Glutamatergic neuron (in vitro differentiated cells): ENCODE results near the gene GMDS. TPM values are rescaled to one million over a fixed set of nuclear protein-coding genes. Genes with fewer than 3 reads are reported as not detected.

ENCODE experiments used
- DNase-seq: peaks from one replicate; pipeline ENCODE4 v3.0.0; 2022
- H3K27ac Mint-ChIP-seq: one replicate; pipeline ENCODE4 v1.8.0; 2020; ENCODE audit warnings: mild to moderate bottlenecking, mixed read lengths, inconsistent platforms; ENCODE audit not compliant: unreplicated experiment
- H3K27me3 Mint-ChIP-seq: one replicate; pipeline ENCODE4 v1.8.0; 2020; ENCODE audit warnings: mild to moderate bottlenecking, moderate library complexity, mixed read lengths, inconsistent platforms; ENCODE audit not compliant: unreplicated experiment
- H3K36me3 Mint-ChIP-seq: one replicate; pipeline ENCODE4 v1.8.0; 2020; ENCODE audit warnings: mild to moderate bottlenecking, mixed read lengths, inconsistent platforms; ENCODE audit not compliant: unreplicated experiment
- H3K4me1 Mint-ChIP-seq: one replicate; pipeline ENCODE4 v1.8.0; 2020; ENCODE audit warnings: mild to moderate bottlenecking, low read depth, mixed read lengths, inconsistent platforms; ENCODE audit not compliant: unreplicated experiment
- H3K4me3 Mint-ChIP-seq: one replicate; pipeline ENCODE4 v1.8.0; 2020; ENCODE audit warnings: mild to moderate bottlenecking, mixed read lengths, inconsistent platforms; ENCODE audit not compliant: unreplicated experiment
- H3K9me3 Mint-ChIP-seq: one replicate; pipeline ENCODE4 v1.8.0; 2020; ENCODE audit warnings: mild to moderate bottlenecking, moderate library complexity, mixed read lengths, inconsistent platforms; ENCODE audit not compliant: unreplicated experiment
- total RNA-seq: library from RNA; stranded (reverse); fragmentation: NEBNext Ultra II Directional; extraction: Animal tissue kit (Norgen Biotek cat#: 25700); gene quantifications from one replicate; pipeline ENCODE4 v1.2.1, GENCODE V29; 2021; ENCODE audit not compliant: unreplicated experiment
- TF ChIP-seq, protein P1 (sequence below): fragments of 200-600 bp; sonication (generic); IDR thresholded peaks from one replicate; pipeline ENCODE4 v1.5.0; 2021; ENCODE audit not compliant: partially characterized antibody, unreplicated experiment

The GMDS gene
- total RNA-seq, 1 donor from 2014 or later, result 8.9 TPM

DNA sequence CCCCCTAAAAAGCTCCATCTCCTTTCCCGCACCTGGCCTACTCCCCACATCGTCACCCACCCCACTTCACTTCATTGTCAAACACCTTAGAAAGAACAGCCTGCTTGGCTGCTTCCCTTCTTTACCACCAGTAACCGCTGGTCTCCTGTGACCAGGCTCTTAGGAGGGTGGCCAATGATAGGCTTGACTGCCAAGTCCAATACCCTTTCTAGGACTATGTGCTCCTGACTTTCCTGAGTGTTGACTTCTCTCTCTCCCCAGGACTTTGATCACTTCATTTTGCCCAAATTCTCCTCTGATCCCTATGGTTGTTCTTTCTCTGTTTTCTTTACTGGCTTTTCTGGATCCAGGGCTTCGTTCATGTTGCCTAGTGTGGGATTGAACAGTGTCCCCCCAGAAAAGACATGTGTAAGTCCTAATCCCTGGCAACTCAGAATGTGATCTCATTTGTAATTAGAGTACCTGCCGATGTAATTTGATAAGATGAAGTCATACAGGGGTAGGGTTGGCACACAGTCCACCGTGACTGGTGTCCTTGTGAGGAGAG lies 254.0 kb downstream of the GMDS start:
- Mint-ChIP-seq H3K4me1 (no peaks in the 10 kb centered on the region), H3K4me3 (no peak overlapping the region)
- TF ChIP-seq, protein P1, sequence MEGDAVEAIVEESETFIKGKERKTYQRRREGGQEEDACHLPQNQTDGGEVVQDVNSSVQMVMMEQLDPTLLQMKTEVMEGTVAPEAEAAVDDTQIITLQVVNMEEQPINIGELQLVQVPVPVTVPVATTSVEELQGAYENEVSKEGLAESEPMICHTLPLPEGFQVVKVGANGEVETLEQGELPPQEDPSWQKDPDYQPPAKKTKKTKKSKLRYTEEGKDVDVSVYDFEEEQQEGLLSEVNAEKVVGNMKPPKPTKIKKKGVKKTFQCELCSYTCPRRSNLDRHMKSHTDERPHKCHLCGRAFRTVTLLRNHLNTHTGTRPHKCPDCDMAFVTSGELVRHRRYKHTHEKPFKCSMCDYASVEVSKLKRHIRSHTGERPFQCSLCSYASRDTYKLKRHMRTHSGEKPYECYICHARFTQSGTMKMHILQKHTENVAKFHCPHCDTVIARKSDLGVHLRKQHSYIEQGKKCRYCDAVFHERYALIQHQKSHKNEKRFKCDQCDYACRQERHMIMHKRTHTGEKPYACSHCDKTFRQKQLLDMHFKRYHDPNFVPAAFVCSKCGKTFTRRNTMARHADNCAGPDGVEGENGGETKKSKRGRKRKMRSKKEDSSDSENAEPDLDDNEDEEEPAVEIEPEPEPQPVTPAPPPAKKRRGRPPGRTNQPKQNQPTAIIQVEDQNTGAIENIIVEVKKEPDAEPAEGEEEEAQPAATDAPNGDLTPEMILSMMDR, result no peak

DNA sequence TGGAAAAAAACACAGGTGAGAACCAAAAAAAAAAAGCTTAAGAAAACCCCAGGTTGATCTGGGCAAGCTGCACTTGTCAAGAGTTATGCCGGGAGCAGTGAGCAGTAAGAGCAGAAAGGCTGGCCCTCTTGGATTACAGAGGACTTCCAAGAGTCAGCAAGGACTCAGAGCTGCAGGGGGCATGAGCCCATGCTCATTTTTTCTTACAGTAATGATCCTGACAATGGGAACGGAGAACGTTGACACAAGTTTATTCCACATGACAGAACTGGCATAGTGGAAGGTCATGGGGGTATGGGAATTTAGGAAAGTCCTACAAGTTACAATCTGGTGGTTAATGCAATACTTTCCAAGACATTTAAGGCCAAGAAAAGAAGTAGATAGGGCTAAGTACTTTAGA lies 256.6 kb downstream of the GMDS start:
- Mint-ChIP-seq H3K27me3 (no peaks in the 10 kb centered on the region), H3K36me3 (peaks cover 5% of the 10 kb centered on the region), H3K4me1 (no peaks in the 10 kb centered on the region), H3K27ac (no peak overlapping the region), H3K9me3 (peaks cover 4% of the 10 kb centered on the region), H3K4me3 (no peak overlapping the region)
- no peak for DNase-seq
- TF ChIP-seq, protein P1, result no peak

More for the DNA sequence above, 254.0 kb downstream of the GMDS start:
- Mint-ChIP-seq H3K36me3 (peaks cover 5% of the 10 kb centered on the region), H3K27me3 (no peaks in the 10 kb centered on the region), H3K27ac (no peak overlapping the region), H3K9me3 (peaks cover 4% of the 10 kb centered on the region)
- no peak for DNase-seq

DNA sequence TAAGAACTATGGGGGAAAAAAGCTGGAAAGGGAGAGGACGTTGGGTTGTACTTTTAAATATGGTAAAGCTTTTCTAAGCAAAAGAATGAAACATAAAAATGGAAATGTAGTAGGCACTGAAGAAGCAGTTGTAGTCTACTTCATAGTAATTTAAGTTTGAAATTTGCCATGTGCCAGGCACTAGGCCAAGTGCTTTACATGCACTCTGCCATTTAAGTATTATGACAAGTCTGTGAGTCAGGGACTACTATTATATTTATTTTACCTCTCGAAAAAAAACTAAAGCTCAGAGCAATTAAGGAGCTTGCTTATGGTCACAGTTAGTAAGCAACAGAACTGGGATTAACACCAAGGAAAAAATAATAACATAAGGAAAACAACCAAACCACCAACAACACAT lies 257.8 kb downstream of the GMDS start:
- TF ChIP-seq, protein P1, result no peak
- Mint-ChIP-seq H3K4me1 (no peaks in the 10 kb centered on the region), H3K27ac (no peak overlapping the region), H3K36me3 (peaks cover 12% of the 10 kb centered on the region), H3K9me3 (peaks cover 4% of the 10 kb centered on the region), H3K4me3 (no peak overlapping the region), H3K27me3 (no peaks in the 10 kb centered on the region)
- no peak for DNase-seq

DNA sequence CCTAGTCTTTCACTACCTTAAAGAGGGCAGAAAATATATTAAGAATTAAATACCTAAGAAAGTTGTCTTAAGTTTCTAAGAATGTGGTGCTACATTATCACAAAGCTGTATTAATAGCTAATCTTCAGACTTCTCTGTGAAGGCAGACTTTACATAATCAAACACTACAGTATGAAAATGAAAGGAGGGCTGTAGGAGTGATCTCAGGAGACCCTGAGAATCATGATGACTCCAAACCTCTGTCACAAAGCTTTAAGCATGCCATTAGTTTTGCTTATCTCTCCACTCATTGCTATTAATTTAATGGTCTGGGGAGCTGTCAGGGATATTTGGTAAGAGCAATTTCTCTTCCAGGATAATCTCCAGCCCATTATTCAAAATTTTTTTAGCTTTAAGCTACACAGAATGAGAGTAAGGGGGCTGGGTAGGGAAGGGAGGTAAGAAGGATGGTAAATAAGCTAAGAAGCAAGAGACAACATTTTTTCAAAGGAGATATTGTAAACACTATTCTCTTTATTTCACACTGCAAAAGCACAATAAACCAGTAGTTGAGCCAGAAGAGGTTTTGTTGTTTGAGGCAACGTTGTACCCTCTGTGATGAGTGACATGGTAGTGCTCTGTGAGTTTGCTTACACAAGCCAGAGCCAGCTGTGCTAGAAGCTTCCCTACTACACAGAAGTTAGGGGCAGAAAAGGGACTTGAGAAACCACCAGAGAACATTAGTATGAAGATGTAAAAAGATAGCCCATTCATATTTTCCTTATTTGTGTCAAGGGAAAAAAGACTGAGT lies 258.8 kb downstream of the GMDS start:
- peaks cover 13% of the 10 kb centered on the region for H3K36me3 Mint-ChIP-seq
- no peaks in the 10 kb centered on the region for H3K9me3 Mint-ChIP-seq
- no peaks in the 10 kb centered on the region for H3K4me1 Mint-ChIP-seq
- no peak for DNase-seq
- H3K27ac Mint-ChIP-seq, result no peak overlapping the region
- no peak overlapping the region for H3K4me3 Mint-ChIP-seq
- TF ChIP-seq, protein P1, result no peak
- no peaks in the 10 kb centered on the region for H3K27me3 Mint-ChIP-seq

DNA sequence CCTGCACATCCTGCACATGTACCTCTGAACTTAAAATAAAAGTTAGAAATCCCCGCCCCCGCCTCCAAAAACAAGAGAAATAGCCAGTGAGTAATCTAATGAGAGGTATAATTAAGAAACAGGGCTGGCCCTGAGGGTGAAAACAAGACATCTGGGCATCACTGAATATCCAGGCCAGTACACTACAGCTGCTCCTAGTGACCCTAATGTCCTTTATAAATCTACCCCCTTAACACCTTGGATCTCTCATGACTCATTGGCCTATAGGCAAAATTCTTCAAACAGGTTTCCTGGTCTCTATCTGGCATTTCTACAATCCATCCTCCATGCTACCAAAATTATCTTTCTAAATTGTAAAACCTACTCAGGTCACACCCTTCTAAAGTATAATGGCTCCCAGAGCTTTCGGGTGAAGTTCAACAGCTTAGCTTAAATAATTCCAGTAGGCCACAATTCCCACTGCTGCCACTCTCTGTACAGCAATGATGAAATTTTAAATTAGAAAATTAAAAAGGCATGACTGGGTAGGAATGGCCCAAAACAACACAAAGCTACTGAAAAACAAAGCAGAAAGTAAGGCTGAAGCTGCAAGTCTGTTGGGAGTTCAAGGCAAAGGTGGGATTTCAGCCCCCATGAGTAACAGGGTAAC lies 260.9 kb downstream of the GMDS start:
- no peak overlapping the region for H3K27ac Mint-ChIP-seq
- no peaks in the 10 kb centered on the region for H3K4me1 Mint-ChIP-seq
- DNase-seq, result no peak
- H3K4me3 Mint-ChIP-seq, result no peak overlapping the region
- peaks cover 2% of the 10 kb centered on the region for H3K9me3 Mint-ChIP-seq
- TF ChIP-seq, protein P1, result no peak
- H3K27me3 Mint-ChIP-seq, result no peaks in the 10 kb centered on the region
- peaks cover 33% of the 10 kb centered on the region for H3K36me3 Mint-ChIP-seq
